ENCODE data around the gene GBE1.

The GBE1 gene

GRCh38 chr3:81651139-81651538, 110.3 kb downstream of the GBE1 start:
- no peak for DNase-seq
- in situ Hi-C loops (cut with MboI; ENCODE audit: low pct_unique_long_range_greater_than_20kb, low sequenced_read_pairs), result no loop called here

GRCh38 chr3:81650187-81650586, 111.3 kb downstream of the GBE1 start:
- no peak for DNase-seq
- in situ Hi-C loops (cut with MboI; ENCODE audit: low pct_unique_long_range_greater_than_20kb, low sequenced_read_pairs), result no loop called here

- in situ Hi-C loops (cut with MboI; ENCODE audit: low pct_unique_long_range_greater_than_20kb, low sequenced_read_pairs), result no loop called here
- no peak for DNase-seq
Observed at GRCh38 chr3:81645248-81645647, 116.2 kb downstream of the GBE1 start.

GRCh38 chr3:81643721-81644120, 117.7 kb downstream of the GBE1 start:
- DNase-seq, result peak; percentile 47

GRCh38 chr3:81638480-81638879, 123.0 kb downstream of the GBE1 start:
- in situ Hi-C loops (cut with MboI; ENCODE audit: low pct_unique_long_range_greater_than_20kb, low sequenced_read_pairs), result no loop called here
- no peak for DNase-seq

More at GRCh38 chr3:81643721-81644120, 117.7 kb downstream of the GBE1 start:
- in situ Hi-C loops (cut with MboI; ENCODE audit: low pct_unique_long_range_greater_than_20kb, low sequenced_read_pairs), result no loop called here

- in situ Hi-C loops (cut with MboI; ENCODE audit: low pct_unique_long_range_greater_than_20kb, low sequenced_read_pairs), result no loop called here
Observed at GRCh38 chr3:81632659-81633058, 128.8 kb downstream of the GBE1 start.

GRCh38 chr3:81624756-81625155, 136.7 kb downstream of the GBE1 start:
- in situ Hi-C loops (cut with MboI; ENCODE audit: low pct_unique_long_range_greater_than_20kb, low sequenced_read_pairs), result no loop called here

More at GRCh38 chr3:81632659-81633058, 128.8 kb downstream of the GBE1 start:
- no peak for DNase-seq

GRCh38 chr3:81622395-81622794, 139.1 kb downstream of the GBE1 start:
- in situ Hi-C loops (cut with MboI; ENCODE audit: low pct_unique_long_range_greater_than_20kb, low sequenced_read_pairs), result no loop called here
- no peak for DNase-seq

More at GRCh38 chr3:81624756-81625155, 136.7 kb downstream of the GBE1 start:
- DNase-seq, result no peak

- DNase-seq, result no peak
- in situ Hi-C loops (cut with MboI; ENCODE audit: low pct_unique_long_range_greater_than_20kb, low sequenced_read_pairs), result no loop called here
Observed at GRCh38 chr3:81621277-81621676, 140.2 kb downstream of the GBE1 start.

GRCh38 chr3:81620849-81621248, 140.6 kb downstream of the GBE1 start:
- in situ Hi-C loops (cut with MboI; ENCODE audit: low pct_unique_long_range_greater_than_20kb, low sequenced_read_pairs), result no loop called here
- no peak for DNase-seq

GRCh38 chr3:81612768-81613167, 148.7 kb downstream of the GBE1 start:
- in situ Hi-C loops (cut with MboI; ENCODE audit: low pct_unique_long_range_greater_than_20kb, low sequenced_read_pairs), result no loop called here

GRCh38 chr3:81602781-81603180, 158.7 kb downstream of the GBE1 start:
- DNase-seq, result no peak
- in situ Hi-C loops (cut with MboI; ENCODE audit: low pct_unique_long_range_greater_than_20kb, low sequenced_read_pairs), result no loop called here

More at GRCh38 chr3:81612768-81613167, 148.7 kb downstream of the GBE1 start:
- no peak for DNase-seq

GRCh38 chr3:81601707-81602305, 159.6 kb downstream of the GBE1 start:
- in situ Hi-C loops (cut with MboI; ENCODE audit: low pct_unique_long_range_greater_than_20kb, low sequenced_read_pairs), result no loop called here
- DNase-seq, result no peak

- no peak for DNase-seq
- in situ Hi-C loops (cut with MboI; ENCODE audit: low pct_unique_long_range_greater_than_20kb, low sequenced_read_pairs), result no loop called here
Observed at GRCh38 chr3:81592101-81592500, 169.3 kb downstream of the GBE1 start.

- in situ Hi-C loops (cut with MboI; ENCODE audit: low pct_unique_long_range_greater_than_20kb, low sequenced_read_pairs), result no loop called here
Observed at GRCh38 chr3:81585937-81586336, 175.5 kb downstream of the GBE1 start.

GRCh38 chr3:81585056-81585455, 176.4 kb downstream of the GBE1 start:
- peak; percentile 40 for DNase-seq
- in situ Hi-C loops (cut with MboI; ENCODE audit: low pct_unique_long_range_greater_than_20kb, low sequenced_read_pairs), result no loop called here

More at GRCh38 chr3:81585937-81586336, 175.5 kb downstream of the GBE1 start:
- no peak for DNase-seq

- in situ Hi-C loops (cut with MboI; ENCODE audit: low pct_unique_long_range_greater_than_20kb, low sequenced_read_pairs), result no loop called here
- peak; percentile 51 for DNase-seq
Observed at GRCh38 chr3:81581966-81582599, 179.4 kb downstream of the GBE1 start.

GRCh38 chr3:81580355-81580754, 181.1 kb downstream of the GBE1 start:
- in situ Hi-C loops (cut with MboI; ENCODE audit: low pct_unique_long_range_greater_than_20kb, low sequenced_read_pairs), result no loop called here
- no peak for DNase-seq

GRCh38 chr3:81579744-81580143, 181.7 kb downstream of the GBE1 start:
- in situ Hi-C loops (cut with MboI; ENCODE audit: low pct_unique_long_range_greater_than_20kb, low sequenced_read_pairs), result no loop called here
- DNase-seq, result no peak

GRCh38 chr3:81572201-81572756, 189.2 kb downstream of the GBE1 start:
- in situ Hi-C loops (cut with MboI; ENCODE audit: low pct_unique_long_range_greater_than_20kb, low sequenced_read_pairs), result no loop called here
- no peak for DNase-seq

GRCh38 chr3:81568378-81568777, 193.1 kb downstream of the GBE1 start:
- DNase-seq, result no peak
- in situ Hi-C loops (cut with MboI; ENCODE audit: low pct_unique_long_range_greater_than_20kb, low sequenced_read_pairs), result no loop called here
